HFF-Myc (cell line): Measurements from ENCODE around the gene USP13.

ENCODE experiments used
- DNase-seq: peaks from one replicate; pipeline ENCODE4 v3.0.0-alpha.2; 2011; ENCODE audit warnings: low read depth; ENCODE audit errors: extremely low read depth
- H3K4me3 ChIP-seq: replicated peaks from 2 replicates; pipeline ENCODE4 v1.5.1; 2011; ENCODE audit warnings: low read depth, mild to moderate bottlenecking, control low read depth, low read length
- TF ChIP-seq, protein P1 (sequence below): IDR thresholded peaks from 2 replicates; pipeline ENCODE4 v1.5.1; 2012; ENCODE audit warnings: mild to moderate bottlenecking, low read depth, low read length, control low read depth; ENCODE audit errors: missing control alignments

Gene USP13, protein sequence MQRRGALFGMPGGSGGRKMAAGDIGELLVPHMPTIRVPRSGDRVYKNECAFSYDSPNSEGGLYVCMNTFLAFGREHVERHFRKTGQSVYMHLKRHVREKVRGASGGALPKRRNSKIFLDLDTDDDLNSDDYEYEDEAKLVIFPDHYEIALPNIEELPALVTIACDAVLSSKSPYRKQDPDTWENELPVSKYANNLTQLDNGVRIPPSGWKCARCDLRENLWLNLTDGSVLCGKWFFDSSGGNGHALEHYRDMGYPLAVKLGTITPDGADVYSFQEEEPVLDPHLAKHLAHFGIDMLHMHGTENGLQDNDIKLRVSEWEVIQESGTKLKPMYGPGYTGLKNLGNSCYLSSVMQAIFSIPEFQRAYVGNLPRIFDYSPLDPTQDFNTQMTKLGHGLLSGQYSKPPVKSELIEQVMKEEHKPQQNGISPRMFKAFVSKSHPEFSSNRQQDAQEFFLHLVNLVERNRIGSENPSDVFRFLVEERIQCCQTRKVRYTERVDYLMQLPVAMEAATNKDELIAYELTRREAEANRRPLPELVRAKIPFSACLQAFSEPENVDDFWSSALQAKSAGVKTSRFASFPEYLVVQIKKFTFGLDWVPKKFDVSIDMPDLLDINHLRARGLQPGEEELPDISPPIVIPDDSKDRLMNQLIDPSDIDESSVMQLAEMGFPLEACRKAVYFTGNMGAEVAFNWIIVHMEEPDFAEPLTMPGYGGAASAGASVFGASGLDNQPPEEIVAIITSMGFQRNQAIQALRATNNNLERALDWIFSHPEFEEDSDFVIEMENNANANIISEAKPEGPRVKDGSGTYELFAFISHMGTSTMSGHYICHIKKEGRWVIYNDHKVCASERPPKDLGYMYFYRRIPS

DNA sequence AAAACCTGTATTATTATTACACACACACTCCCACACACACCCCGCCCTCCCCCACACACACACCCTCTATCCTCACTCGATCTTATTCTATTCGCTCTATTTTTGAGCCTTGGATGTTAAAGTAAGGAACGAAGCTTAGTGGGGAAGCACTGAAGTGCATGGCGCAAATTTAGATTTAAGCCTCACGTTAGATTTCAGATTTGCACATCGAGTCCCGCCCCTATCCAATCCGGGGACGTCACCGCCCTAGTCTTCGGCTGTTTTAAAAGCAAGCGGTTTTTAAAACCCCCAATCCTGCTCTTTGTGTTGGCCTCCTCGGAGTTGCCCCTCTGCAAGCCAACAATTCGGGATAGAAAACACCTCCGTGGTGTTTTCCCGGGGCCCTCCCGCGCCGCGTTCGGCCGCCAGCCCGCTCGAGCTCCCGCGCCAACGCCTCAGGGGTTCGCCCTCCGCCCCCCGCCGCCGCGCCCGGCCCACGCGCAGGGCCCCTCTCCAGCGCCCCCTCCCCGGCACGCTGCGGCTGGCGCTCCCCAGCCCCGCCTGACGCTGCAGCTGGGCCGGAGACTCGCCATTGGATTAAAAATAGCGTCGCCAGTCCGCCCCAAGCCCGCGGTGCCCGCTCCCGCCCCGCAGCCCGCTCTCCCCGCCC is at the start of gene USP13:
USP13 (plus strand) TSS at position 594 of the 649 bp plus-strand sequence. CDS start 186 bp downstream, outside the sequence.
- peak within 1 kb of the TSS; percentile 86 for H3K4me3 ChIP-seq
- TF ChIP-seq, protein P1, sequence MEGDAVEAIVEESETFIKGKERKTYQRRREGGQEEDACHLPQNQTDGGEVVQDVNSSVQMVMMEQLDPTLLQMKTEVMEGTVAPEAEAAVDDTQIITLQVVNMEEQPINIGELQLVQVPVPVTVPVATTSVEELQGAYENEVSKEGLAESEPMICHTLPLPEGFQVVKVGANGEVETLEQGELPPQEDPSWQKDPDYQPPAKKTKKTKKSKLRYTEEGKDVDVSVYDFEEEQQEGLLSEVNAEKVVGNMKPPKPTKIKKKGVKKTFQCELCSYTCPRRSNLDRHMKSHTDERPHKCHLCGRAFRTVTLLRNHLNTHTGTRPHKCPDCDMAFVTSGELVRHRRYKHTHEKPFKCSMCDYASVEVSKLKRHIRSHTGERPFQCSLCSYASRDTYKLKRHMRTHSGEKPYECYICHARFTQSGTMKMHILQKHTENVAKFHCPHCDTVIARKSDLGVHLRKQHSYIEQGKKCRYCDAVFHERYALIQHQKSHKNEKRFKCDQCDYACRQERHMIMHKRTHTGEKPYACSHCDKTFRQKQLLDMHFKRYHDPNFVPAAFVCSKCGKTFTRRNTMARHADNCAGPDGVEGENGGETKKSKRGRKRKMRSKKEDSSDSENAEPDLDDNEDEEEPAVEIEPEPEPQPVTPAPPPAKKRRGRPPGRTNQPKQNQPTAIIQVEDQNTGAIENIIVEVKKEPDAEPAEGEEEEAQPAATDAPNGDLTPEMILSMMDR, result no peak
- peak; percentile 50 for DNase-seq

DNA sequence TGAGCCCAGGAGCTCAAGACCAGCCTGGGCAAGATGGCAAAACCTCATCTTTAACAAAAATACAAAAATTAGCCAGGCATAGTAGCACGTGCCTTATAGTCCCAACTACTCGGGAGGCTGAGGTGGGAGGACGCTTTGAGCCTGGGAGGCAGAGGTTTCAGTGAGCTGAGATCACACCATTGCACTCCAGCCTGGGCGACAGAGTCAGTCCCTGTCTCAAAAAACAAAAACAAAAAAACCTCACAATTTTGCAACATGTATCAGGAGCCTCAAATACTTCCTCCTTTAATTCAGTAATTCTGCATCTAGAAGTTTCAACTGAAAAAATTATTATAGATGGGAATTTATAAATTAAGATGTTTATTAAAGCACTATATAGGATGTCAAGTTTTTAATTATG is 49.5 kb upstream of the USP13 start:
- TF ChIP-seq, protein P1, result no peak
- peak overlapping the region; percentile 85 for H3K4me3 ChIP-seq
- DNase-seq, result no peak

DNA sequence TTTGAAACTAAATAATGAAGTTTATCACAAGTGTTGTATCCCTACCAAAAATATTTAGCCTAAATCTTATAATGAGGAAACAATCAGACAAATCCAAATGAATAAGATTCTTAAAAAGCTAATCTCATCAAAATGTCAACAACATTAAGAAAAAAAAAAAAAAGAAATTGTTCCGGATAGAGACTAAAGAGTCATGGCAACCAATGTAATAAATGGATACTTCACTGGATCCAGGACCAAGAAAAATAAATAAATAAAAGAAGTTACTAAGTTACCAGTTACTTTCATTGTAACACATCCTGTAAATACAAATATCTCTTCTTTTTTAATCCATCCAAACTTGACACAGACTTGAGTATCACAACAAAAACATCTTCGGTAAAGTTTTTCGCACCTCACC is 49.0 kb upstream of the USP13 start:
- TF ChIP-seq, protein P1, result no peak
- DNase-seq, result no peak

GRCh38 chr3:179604321-179605078 is 48.3 kb upstream of the USP13 start, which contains the start of the genes MRPL47 and NDUFB5:
Gene MRPL47 (minus strand): TSS chr3:179604638. CDS start chr3:179604624, 14 bp downstream.
Gene NDUFB5 (plus strand): TSS chr3:179604794. CDS start chr3:179604816, 22 bp downstream.
- peak; percentile 94 for DNase-seq
- H3K4me3 ChIP-seq, result peak within 1 kb of the TSS; percentile 85
- TF ChIP-seq, protein P1, result no peak

More for the DNA sequence above, 49.0 kb upstream of the USP13 start:
- peak overlapping the region; percentile 85 for H3K4me3 ChIP-seq

GRCh38 chr3:179606534-179607085 is 46.2 kb upstream of the USP13 start:
- DNase-seq, result no peak
- TF ChIP-seq, protein P1, result no peak
- no peak overlapping the region for H3K4me3 ChIP-seq
